Measurements from ENCODE around the gene AKR1B1.

AKR1B1 gene

DNA sequence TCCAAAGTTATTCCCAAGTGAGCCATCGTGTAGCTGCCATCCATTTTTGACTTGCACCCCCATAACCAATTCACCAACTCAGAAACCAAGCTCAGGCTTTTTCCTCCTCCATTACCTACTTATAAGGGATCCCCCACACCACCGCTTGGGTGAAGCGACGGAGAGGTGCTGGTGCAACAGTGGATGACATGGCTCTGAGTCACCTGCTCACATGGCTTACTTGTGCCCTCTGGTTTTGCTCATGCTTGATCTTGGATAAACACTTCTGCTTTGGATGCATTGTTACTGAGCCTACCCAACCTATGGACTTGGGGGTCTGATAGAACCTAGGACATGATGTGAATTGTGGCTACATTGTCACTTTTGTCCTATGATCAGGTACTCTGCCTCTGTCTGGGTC, 12.0 kb upstream of the AKR1B1 start:
- peak in 2 of 56 donors; percentile 5 to 19 for DNase-seq

DNA sequence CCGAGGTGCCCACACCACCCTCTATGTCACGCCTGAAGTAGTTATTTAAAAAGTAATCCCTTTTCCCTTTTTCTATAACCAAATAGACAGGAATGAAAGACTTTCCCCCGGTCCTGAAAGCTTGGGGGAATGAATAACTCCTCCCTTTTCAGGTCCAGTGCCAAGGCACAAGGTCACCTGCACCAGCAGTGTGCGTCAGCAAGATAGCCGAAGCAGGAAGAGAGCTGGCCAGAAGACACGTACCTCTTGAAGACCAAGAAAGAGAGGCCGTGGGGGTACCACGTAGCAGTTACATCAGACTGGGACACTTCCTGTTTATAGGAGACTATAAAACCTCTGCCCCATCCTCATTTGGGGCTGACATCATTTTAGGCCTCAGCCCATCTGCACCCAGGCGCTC, 10.7 kb upstream of the AKR1B1 start:
- DNase-seq, result no peak

DNA sequence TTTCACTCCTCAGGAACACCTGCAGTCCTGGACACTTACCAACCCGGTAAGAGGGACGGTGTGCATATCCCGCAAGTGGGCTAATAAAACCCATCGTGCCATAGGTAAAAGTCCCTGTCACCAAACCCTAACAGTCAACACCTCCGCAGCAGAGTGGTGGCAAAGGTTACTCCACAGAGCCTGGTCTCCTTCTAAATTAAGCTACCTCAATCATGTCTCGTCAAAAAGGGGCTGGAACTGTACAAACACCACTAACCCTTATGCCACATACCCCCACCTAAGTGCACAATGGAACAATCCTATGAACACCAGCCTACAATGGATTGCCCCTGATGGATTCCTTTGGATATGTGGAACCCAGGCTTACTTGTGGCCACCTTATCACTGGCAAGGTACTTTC, 9.6 kb upstream of the AKR1B1 start:
- no peak for DNase-seq

DNA sequence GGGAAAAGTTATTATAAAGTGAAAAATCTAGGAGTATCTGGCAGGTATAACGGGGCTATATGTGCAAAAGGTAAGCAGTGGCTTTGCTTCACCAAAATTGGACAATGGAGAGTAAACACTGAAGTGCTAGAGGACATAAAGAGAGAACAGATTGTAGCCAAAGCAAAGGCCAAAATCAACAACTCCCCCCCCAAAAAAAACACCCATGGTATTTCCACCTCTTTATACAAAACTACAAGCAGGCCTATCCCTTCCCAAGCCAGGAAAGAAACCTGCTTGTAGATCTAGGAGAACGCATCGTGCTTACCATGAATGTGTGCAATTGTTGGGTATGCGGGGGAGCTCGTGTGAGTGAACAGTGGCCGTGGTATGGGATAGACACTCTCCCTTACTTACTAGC, 9.2 kb upstream of the AKR1B1 start:
- DNase-seq, result no peak

- no peak for DNase-seq
Measured at GRCh38 chr7:134465491-134465890, 6.6 kb upstream of the AKR1B1 start.

- no peak for DNase-seq
Measured at GRCh38 chr7:134464496-134464895, 5.6 kb upstream of the AKR1B1 start.

GRCh38 chr7:134463751-134464150, 4.9 kb upstream of the AKR1B1 start:
- DNase-seq, result no peak

DNA sequence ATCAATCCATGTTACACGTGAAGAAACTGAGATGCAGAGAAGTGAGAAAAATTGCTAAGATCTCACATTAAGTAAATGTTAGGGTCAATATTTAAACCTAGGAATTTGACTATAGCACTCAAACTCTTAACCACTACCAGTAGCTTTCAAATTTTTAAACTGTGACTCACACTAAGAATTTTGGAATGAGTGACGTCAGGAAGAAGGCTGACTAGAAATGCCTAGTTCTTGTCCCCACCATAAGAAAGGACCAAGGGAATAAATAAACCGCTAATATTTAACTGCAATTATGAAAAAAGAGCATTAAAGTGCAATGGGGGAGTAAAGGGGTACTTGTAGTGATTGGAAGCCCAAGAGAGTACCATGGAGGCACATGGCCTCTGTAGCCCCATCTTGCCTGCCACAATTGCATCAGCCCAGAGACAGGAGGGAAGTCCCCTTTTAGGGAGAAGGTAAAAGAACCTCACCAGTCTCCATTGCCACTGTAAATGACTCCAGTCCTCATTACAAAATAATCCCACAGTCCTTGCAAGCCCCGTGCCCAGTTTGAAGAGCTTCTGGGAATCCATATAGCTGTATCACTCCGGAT, 3.5 kb upstream of the AKR1B1 start:
- DNase-seq, result no peak

- DNase-seq, result no peak
Measured at GRCh38 chr7:134461916-134462315, 3.0 kb upstream of the AKR1B1 start.

GRCh38 chr7:134459981-134460380, 1.1 kb upstream of the AKR1B1 start:
- DNase-seq, result no peak

DNA sequence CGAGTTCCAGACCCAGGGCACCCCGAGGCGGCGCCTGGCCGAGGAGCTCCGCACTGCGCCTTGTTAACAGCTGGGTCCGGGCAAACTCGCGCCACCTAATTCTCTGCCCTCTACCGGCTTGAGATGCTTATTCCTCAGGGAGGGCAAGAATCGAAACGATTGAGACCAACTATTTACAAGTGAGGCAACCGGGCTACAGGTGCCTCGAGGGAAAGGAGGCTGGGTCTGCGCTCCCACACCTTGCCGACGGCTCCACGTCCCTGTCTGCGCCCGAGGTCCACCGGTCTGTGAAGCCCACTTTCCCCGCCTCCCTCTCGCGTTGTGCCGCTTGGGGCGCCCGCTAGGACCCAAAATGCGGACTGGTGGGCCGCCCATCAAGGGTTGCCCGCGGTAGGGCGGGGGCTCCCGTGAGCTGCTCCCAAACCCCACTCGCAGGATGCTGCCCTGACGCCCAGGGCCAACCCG, 527 bp downstream of the AKR1B1 start:
- peak in 41 of 56 donors; percentile 32 to 77 (median 55) for DNase-seq

DNA sequence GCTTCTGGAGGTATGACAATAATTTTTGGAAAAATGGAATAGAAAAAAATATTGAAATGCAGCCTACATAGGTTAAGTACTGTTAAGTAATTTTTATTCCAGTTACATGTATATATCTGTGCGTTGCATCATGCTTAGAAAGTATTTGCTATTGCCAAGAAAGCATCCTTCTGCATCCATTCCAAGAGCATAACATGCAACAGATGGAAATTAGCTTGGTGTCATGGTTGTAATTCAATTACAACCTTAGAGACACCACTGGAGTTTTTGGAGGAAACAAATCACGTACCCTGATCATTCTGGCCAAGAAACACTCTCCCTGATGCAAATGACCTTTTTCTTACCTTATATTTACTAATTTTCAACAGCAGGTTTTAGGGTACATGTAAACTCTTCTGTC, 1.7 kb downstream of the AKR1B1 start:
- DNase-seq, result no peak

DNA sequence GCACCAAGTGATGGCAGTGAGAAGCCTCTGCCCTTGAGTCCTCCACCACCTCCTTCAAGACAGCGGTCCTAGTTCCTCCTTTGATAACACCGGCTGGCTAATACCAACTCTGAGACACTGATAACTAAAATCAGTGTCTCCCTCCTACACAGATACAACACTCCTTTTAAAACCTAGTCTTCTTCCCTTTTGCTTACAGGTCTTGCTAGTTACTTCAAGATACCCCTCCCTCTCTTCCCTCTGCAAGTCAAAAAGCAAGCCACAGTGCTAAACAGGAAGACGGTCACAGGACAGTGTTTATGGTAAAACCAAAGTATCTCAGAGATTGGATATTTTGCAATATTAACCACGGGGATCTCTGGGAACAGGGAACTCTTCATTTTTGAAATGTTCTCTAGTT, 4.6 kb downstream of the AKR1B1 start:
- DNase-seq, result no peak

- no peak for DNase-seq
Measured at GRCh38 chr7:134453518-134453917, 5.4 kb downstream of the AKR1B1 start.

DNA sequence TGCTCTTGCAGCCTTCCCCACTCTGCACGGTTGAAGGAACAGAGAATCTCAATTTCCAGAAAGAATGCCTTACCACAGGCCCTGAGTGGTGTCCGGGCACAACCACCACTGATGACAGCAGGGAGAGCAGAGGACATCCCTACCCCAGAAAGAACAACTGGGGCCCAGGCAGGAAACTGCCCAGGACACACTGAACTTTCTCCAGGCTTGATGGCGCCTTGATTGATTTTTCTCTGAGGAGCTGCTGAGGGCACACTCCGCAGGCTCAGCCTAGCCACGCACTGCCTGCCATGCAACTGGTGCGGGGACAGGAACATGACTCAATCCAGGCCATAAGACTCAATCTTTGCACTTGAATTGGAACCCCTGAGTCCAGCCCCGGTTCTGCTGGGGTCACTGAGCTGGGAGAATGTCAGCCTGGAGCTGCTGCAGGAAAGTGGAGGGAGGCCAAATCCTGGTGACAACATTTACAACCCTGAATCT, 5.9 kb downstream of the AKR1B1 start:
- DNase-seq, result peak in 1 of 56 donors; percentile 17

- no peak for DNase-seq
Measured at GRCh38 chr7:134452419-134452838, 6.5 kb downstream of the AKR1B1 start.

- peak in 6 of 56 donors; percentile 4 to 16 (median 12) for DNase-seq
Measured at GRCh38 chr7:134451656-134452055, 7.2 kb downstream of the AKR1B1 start.

DNA sequence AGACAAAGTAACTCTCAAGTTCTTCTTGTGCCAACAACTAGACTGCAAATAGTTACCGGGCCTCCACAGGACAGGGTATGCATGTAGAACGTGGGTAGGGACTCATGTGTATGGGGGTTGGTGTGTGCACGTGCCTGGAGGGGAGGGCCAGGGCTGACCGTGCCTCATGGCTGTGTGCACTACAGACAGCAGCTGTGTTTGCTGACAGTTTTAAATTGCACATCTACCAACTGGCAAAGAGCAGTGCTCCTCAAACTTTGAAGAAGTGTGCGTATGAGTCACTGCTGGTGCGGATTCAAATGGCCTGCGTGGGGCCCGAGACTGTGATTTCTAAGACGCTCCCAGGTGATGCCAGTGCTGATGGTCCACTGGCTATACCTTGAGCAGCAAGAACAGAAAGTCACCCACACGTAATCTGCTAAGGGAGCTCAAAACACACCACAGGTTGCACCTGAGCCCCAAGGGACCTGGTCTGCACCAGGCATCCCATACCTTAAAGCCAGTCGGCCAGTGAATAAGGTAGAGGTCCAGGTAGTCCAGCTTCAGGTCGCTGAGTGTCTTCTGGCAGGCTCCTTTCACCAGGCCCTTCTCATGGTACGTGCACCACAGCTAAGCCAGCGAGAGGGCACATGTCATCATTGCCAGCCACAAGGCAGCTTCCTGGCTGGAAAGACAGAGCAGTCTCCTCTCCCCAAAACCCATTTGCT, 8.5 kb downstream of the AKR1B1 start:
- DNase-seq, result no peak

- no peak for DNase-seq
Measured at GRCh38 chr7:134449680-134450079, 9.2 kb downstream of the AKR1B1 start.

DNA sequence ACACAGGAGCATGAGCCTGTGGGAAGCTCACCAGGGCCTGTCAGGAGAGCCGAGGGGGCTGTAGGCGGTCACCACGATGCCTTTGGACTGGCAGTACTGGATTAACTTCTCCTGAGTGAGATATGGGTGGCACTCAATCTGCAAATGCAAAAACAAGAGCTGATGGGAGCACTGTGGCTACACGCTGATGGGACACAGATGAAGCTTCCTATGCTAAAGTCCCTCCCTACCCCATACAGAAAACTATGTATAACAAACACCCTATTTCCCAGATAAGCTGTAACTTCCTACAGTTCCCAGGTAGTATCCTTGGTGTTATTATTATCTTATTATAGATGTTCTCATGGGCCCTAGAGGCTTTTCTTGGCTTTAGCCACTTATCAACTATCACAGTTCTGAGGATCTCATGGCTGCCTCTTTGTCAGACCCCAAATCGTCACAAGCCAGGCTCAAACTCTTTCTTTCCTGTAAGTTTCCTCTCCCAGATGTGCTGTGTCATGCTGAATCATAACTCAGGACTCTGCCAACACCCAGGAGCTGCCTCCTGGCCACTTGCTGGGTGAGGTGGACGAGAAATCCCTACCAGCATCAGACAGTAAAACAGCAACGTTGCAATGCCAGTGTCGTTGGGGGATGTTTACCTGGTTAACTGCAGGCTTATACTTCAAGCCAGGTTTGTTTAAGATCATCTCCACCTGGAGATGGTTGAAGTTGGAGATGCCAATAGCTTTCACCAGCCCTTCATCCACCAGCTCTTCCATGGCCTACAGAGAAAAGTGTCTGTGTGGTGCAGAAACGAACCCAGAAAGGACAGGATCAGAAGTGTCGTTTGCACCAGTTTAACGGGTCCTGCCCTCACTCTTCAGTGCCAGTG, 10.3 kb downstream of the AKR1B1 start:
- no peak for DNase-seq

- no peak for DNase-seq
Measured at GRCh38 chr7:134447383-134447782, 11.5 kb downstream of the AKR1B1 start.

GRCh38 chr7:134446923-134447322, 12.0 kb downstream of the AKR1B1 start:
- no peak for DNase-seq

Measured in nucleus accumbens (tissue), 56 donors.